ENCODE results near the gene JAKMIP2. TPM values are rescaled to one million over a fixed set of nuclear protein-coding genes. Genes with fewer than 3 reads are reported as not detected.

JAKMIP2 gene
- total and polyA plus RNA-seq, 10 donors = 0.09 to 2.4 (median 1.5) TPM

DNA sequence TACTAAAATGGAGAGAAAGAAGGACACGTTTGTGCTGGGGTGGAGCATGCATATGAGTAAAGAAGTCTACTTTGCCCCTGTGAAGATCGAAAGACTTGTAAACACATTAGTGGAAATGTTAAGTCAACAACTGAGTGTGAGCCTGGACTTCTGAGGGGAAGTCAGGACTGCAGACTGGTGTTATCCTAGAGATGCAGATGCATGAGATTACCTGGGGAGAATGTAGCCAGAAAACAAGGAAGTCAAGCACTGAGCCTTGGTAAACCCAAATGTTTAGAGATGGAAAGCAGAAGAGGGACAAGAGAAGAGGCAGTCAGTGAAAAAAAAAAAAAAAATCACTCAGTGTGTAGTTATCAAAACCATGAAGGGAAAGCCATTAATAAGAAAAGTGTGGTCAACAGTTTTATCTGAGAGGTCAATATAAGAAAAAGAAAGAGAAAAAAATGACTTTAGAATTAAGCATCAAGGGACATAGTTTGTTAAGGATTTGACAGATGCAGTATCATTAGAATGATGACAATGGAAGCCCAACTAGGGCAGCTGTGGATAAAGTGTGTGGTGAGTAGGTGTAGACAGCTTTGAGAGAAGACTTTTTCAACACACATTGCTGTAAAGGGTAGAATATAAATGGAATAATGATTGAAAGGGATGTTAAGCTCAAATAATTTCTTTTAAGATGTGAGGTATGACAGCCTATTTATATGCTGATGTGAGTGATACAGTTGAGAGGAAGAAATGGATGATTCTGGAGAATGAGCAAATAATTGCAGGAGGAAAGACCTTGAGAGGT, 22.2 kb downstream of the JAKMIP2 start:
- Histone ChIP-seq H3K27ac (no peak overlapping the region), H3K4me3 (no peak overlapping the region), H3K4me1 (no peaks in the 10 kb centered on the region), H3K9me3 (no peaks in the 10 kb centered on the region), H3K36me3 (no peaks in the 10 kb centered on the region), H3K27me3 (replicated peaks in 1 of 7) (no peaks in the 10 kb centered on the region)
- 52 to 71% (median 59%) methylated on average over 2 of the region's 2 CpGs for WGBS, 5 donors
- no peak for DNase-seq
- TF ChIP-seq POLR2A (IDR thresholded peaks at IDR 0.05) = no peak
- no peak for TF ChIP-seq POLR2AphosphoS5 (IDR thresholded peaks at IDR 0.05)
- intact Hi-C loops (cut with DNase I; ENCODE audit: low total_unique reads) = no loop called here

GRCh38 chr5:147759441-147759840, 23.1 kb downstream of the JAKMIP2 start:
- H3K27me3 ChIP-seq (replicated peaks in 1 of 7) = no peaks in the 10 kb centered on the region
- intact Hi-C loops (cut with DNase I; ENCODE audit: low total_unique reads) = no loop called here
- H3K36me3 ChIP-seq = no peaks in the 10 kb centered on the region
- DNase-seq = no peak
- H3K9me3 ChIP-seq = no peaks in the 10 kb centered on the region
- H3K4me3 ChIP-seq = no peak overlapping the region
- WGBS, 5 donors = 46 to 81% (median 56%) methylated on average over 1 of the region's 1 CpG
- TF ChIP-seq CTCF (IDR thresholded peaks at IDR 0.05 in 8 of 11, conservative IDR thresholded peaks at IDR 0.05 in 3 of 11) = no peak
- no peak overlapping the region for H3K27ac ChIP-seq
- no peaks in the 10 kb centered on the region for H3K4me1 ChIP-seq

DNA sequence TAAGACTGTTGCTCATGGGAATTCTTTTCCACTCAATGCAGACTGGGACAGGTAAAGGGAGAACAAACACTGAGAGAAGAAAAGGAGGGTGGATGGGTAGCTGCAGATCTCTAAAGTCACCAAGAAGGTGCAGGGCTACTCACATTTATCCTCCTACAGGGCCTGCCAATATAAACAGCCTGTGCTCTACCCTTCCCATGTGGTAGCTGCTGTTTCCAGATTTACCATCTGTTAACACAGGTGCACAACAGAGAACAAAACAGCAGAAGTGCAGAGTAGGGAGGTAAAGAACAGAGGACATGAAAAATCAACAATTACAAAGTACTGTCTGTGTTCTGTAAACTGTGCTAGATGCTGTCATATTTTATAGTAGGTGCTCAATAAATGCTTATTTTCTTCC, 26.0 kb downstream of the JAKMIP2 start:
- no peak for TF ChIP-seq CTCF (IDR thresholded peaks at IDR 0.05 in 8 of 11, conservative IDR thresholded peaks at IDR 0.05 in 3 of 11)
- no peak for TF ChIP-seq POLR2A (IDR thresholded peaks at IDR 0.05)
- no peak for TF ChIP-seq POLR2AphosphoS5 (IDR thresholded peaks at IDR 0.05)
- intact Hi-C loops (cut with DNase I; ENCODE audit: low total_unique reads) = no loop called here
- H3K27ac ChIP-seq = no peak overlapping the region
- H3K9me3 ChIP-seq = no peaks in the 10 kb centered on the region
- H3K27me3 ChIP-seq (replicated peaks in 1 of 7) = no peaks in the 10 kb centered on the region
- H3K36me3 ChIP-seq = no peaks in the 10 kb centered on the region
- DNase-seq = no peak
- H3K4me1 ChIP-seq = no peaks in the 10 kb centered on the region
- no peak overlapping the region for H3K4me3 ChIP-seq

- no peaks in the 10 kb centered on the region for H3K9me3 ChIP-seq
- intact Hi-C loops (cut with DNase I; ENCODE audit: low total_unique reads) = no loop called here
- TF ChIP-seq POLR2AphosphoS5 (IDR thresholded peaks at IDR 0.05) (no peak), CTCF (IDR thresholded peaks at IDR 0.05 in 8 of 11, conservative IDR thresholded peaks at IDR 0.05 in 3 of 11) (no peak), POLR2A (IDR thresholded peaks at IDR 0.05) (no peak)
- no peaks in the 10 kb centered on the region for H3K4me1 ChIP-seq
- H3K36me3 ChIP-seq = no peaks in the 10 kb centered on the region
- 70 to 90% (median 86%) methylated on average over 3 of the region's 3 CpGs for WGBS, 5 donors
- no peaks in the 10 kb centered on the region for H3K27me3 ChIP-seq (replicated peaks in 1 of 7)
- H3K27ac ChIP-seq = no peak overlapping the region
- DNase-seq = no peak
- H3K4me3 ChIP-seq = no peak overlapping the region
Observed at GRCh38 chr5:147754372-147755122, 28.0 kb downstream of the JAKMIP2 start.

All from spleen (tissue), 11 donors.